WTC11 (cell line): ENCODE measurements around the gene NANOS1. TPM values are rescaled to one million over a fixed set of nuclear protein-coding genes. Genes with fewer than 3 reads are reported as not detected.
A peak's percentile ranks its signal among the peaks of the same experiment; 100 is the strongest.

Experiments used
- ATF1 ChIP-seq: sonication (generic); formaldehyde crosslinking; IDR thresholded peaks from 2 replicates; pipeline ENCODE4 v1.8.1; 2023; ENCODE audit warnings: mild to moderate bottlenecking, moderate library complexity, missing genetic modification reagents
- CBFB ChIP-seq: sonication (generic); formaldehyde crosslinking; IDR thresholded peaks from 2 replicates; pipeline ENCODE4 v1.8.1; 2022; ENCODE audit warnings: mild to moderate bottlenecking, low read depth, missing genetic modification reagents
- CREM ChIP-seq: sonication (generic); formaldehyde crosslinking; IDR thresholded peaks from 2 replicates; pipeline ENCODE4 v1.8.1; 2022; ENCODE audit warnings: mild to moderate bottlenecking, missing genetic modification reagents, moderate library complexity
- ETV6 ChIP-seq: sonication (generic); formaldehyde crosslinking; IDR thresholded peaks from 2 replicates; pipeline ENCODE4 v1.8.1; 2022; ENCODE audit warnings: mild to moderate bottlenecking, missing genetic modification reagents
- HMGXB4 ChIP-seq: sonication (generic); formaldehyde crosslinking; IDR thresholded peaks from 2 replicates; pipeline ENCODE4 v1.8.1; 2023; ENCODE audit warnings: mild to moderate bottlenecking, moderate library complexity, missing genetic modification reagents
- IRF2 ChIP-seq: sonication (generic); formaldehyde crosslinking; IDR thresholded peaks from 2 replicates; pipeline ENCODE4 v1.8.0; 2022; ENCODE audit warnings: low read depth, missing genetic modification reagents, borderline replicate concordance
- JAZF1 ChIP-seq: fragments of 250-450 bp; sonication (Bioruptor Pico); IDR thresholded peaks from 2 replicates; pipeline ENCODE4 v1.9.0; 2021; ENCODE audit warnings: moderate library complexity, mild to moderate bottlenecking, inconsistent platforms
- MLX ChIP-seq: sonication (generic); formaldehyde crosslinking; IDR thresholded peaks from 2 replicates; pipeline ENCODE4 v1.8.1; 2023; ENCODE audit warnings: mild to moderate bottlenecking, missing genetic modification reagents, moderate library complexity
- MXD4 ChIP-seq: fragments of 250-450 bp; sonication (Bioruptor Pico); IDR thresholded peaks from 2 replicates; pipeline ENCODE4 v1.8.0; 2021; ENCODE audit warnings: mild to moderate bottlenecking, moderate library complexity, borderline replicate concordance
- NFE2L1 ChIP-seq: sonication (generic); formaldehyde crosslinking; IDR thresholded peaks from 2 replicates; pipeline ENCODE4 v1.8.1; 2023; ENCODE audit warnings: missing genetic modification reagents
- NFYB ChIP-seq: sonication (generic); formaldehyde crosslinking; conservative IDR thresholded peaks from 2 replicates; pipeline ENCODE4 v1.8.0; 2022; ENCODE audit warnings: low read depth, missing genetic modification reagents
- NR2C2 ChIP-seq: sonication (generic); formaldehyde crosslinking; IDR thresholded peaks from 2 replicates; pipeline ENCODE4 v1.8.0; 2022; ENCODE audit warnings: mild to moderate bottlenecking, missing genetic modification reagents
- SMAD4 ChIP-seq: sonication (generic); formaldehyde crosslinking; IDR thresholded peaks from 2 replicates; pipeline ENCODE4 v1.8.0; 2022; ENCODE audit warnings: mild to moderate bottlenecking, missing genetic modification reagents
- SP1 ChIP-seq: sonication (generic); formaldehyde crosslinking; conservative IDR thresholded peaks from 2 replicates; pipeline ENCODE4 v1.8.1; 2022; ENCODE audit warnings: missing genetic modification reagents
- TP53 ChIP-seq: sonication (generic); formaldehyde crosslinking; IDR thresholded peaks from 2 replicates; pipeline ENCODE4 v1.8.1; 2023; ENCODE audit warnings: mild to moderate bottlenecking, missing genetic modification reagents
- USF1 ChIP-seq: sonication (generic); formaldehyde crosslinking; IDR thresholded peaks from 2 replicates; pipeline ENCODE4 v1.8.0; 2022; ENCODE audit warnings: mild to moderate bottlenecking, missing genetic modification reagents
- USF2 ChIP-seq: sonication (generic); formaldehyde crosslinking; IDR thresholded peaks from 2 replicates; pipeline ENCODE4 v1.8.1; 2023; ENCODE audit warnings: mild to moderate bottlenecking, missing genetic modification reagents, moderate library complexity
- ZNF121 ChIP-seq: sonication (generic); formaldehyde crosslinking; IDR thresholded peaks from 2 replicates; pipeline ENCODE4 v1.8.0; 2023; ENCODE audit warnings: missing genetic modification reagents
- ZNF138 ChIP-seq: sonication (generic); formaldehyde crosslinking; conservative IDR thresholded peaks from 2 replicates; pipeline ENCODE4 v1.8.1; 2022; ENCODE audit warnings: mild to moderate bottlenecking, moderate library complexity, missing genetic modification reagents
- ZNF219 ChIP-seq: sonication (generic); formaldehyde crosslinking; IDR thresholded peaks from 2 replicates; pipeline ENCODE4 v1.8.0; 2023; ENCODE audit warnings: missing genetic modification reagents, mild to moderate bottlenecking, borderline replicate concordance
- ZNF317 ChIP-seq: sonication (generic); formaldehyde crosslinking; IDR thresholded peaks from 2 replicates; pipeline ENCODE4 v1.8.1; 2023; ENCODE audit warnings: low read depth, mild to moderate bottlenecking, moderate library complexity, missing genetic modification reagents, borderline replicate concordance
- ZNF423 ChIP-seq: fragments of 250-450 bp; sonication (Bioruptor Pico); IDR thresholded peaks from 2 replicates; pipeline ENCODE4 v2.1.2; 2022; ENCODE audit warnings: mild to moderate bottlenecking, moderate library complexity
- total RNA-seq: library from RNA; stranded (reverse); gene quantifications from 3 replicates; pipeline ENCODE4 v1.2.3, GENCODE V29; 2021
- TF ChIP-seq, protein P1 (sequence below): fragments of 250-450 bp; sonication (Bioruptor Pico); IDR thresholded peaks from 2 replicates; pipeline ENCODE4 v1.9.0; 2021; ENCODE audit warnings: moderate library complexity, mild to moderate bottlenecking, inconsistent platforms, borderline replicate concordance
- TF ChIP-seq, protein P2 (sequence below): sonication (generic); formaldehyde crosslinking; IDR thresholded peaks from 2 replicates; pipeline ENCODE4 v1.8.1; 2023; ENCODE audit warnings: mild to moderate bottlenecking, missing genetic modification reagents
- TF ChIP-seq, protein P3 (sequence below): sonication (generic); formaldehyde crosslinking; conservative IDR thresholded peaks from 2 replicates; pipeline ENCODE4 v1.8.1; 2023; ENCODE audit warnings: mild to moderate bottlenecking, low read depth, missing genetic modification reagents, moderate library complexity
- TF ChIP-seq, protein P4 (sequence below): fragments of 250-450 bp; sonication (Bioruptor Pico); conservative IDR thresholded peaks from 2 replicates; pipeline ENCODE4 v1.9.0; 2021; ENCODE audit warnings: mild to moderate bottlenecking

NANOS1 gene
- total RNA-seq, 1 experiment from 2014 or later: 2.9 TPM

GRCh38 chr10:119030421-119031250 is 1.1 kb downstream of the NANOS1 start (continued):
- no peak for TF ChIP-seq HMGXB4 (CRISPR knock-in tag)
- no peak for TF ChIP-seq ZNF219 (CRISPR knock-in tag)
- no peak for TF ChIP-seq MLX (CRISPR knock-in tag)
- no peak for TF ChIP-seq NR2C2 (CRISPR knock-in tag)
- no peak for TF ChIP-seq JAZF1 (CRISPR knock-in tag)
- TF ChIP-seq, protein P1, sequence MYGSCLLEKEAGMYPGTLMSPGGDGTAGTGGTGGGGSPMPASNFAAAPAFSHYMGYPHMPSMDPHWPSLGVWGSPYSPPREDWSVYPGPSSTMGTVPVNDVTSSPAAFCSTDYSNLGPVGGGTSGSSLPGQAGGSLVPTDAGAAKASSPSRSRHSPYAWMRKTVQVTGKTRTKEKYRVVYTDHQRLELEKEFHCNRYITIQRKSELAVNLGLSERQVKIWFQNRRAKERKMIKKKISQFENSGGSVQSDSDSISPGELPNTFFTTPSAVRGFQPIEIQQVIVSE: no peak
- TF ChIP-seq, protein P2, sequence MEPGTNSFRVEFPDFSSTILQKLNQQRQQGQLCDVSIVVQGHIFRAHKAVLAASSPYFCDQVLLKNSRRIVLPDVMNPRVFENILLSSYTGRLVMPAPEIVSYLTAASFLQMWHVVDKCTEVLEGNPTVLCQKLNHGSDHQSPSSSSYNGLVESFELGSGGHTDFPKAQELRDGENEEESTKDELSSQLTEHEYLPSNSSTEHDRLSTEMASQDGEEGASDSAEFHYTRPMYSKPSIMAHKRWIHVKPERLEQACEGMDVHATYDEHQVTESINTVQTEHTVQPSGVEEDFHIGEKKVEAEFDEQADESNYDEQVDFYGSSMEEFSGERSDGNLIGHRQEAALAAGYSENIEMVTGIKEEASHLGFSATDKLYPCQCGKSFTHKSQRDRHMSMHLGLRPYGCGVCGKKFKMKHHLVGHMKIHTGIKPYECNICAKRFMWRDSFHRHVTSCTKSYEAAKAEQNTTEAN: no peak
- TF ChIP-seq ZNF317 (CRISPR knock-in tag): peak; percentile 63
- no peak for TF ChIP-seq MXD4 (CRISPR knock-in tag)
- no peak for TF ChIP-seq ATF1
- no peak for TF ChIP-seq IRF2 (CRISPR knock-in tag)
- TF ChIP-seq ZNF138 (CRISPR knock-in tag): no peak
- TF ChIP-seq, protein P3, sequence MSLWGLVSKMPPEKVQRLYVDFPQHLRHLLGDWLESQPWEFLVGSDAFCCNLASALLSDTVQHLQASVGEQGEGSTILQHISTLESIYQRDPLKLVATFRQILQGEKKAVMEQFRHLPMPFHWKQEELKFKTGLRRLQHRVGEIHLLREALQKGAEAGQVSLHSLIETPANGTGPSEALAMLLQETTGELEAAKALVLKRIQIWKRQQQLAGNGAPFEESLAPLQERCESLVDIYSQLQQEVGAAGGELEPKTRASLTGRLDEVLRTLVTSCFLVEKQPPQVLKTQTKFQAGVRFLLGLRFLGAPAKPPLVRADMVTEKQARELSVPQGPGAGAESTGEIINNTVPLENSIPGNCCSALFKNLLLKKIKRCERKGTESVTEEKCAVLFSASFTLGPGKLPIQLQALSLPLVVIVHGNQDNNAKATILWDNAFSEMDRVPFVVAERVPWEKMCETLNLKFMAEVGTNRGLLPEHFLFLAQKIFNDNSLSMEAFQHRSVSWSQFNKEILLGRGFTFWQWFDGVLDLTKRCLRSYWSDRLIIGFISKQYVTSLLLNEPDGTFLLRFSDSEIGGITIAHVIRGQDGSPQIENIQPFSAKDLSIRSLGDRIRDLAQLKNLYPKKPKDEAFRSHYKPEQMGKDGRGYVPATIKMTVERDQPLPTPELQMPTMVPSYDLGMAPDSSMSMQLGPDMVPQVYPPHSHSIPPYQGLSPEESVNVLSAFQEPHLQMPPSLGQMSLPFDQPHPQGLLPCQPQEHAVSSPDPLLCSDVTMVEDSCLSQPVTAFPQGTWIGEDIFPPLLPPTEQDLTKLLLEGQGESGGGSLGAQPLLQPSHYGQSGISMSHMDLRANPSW (CRISPR knock-in tag): 0 out of 2 replicates have a peak, but pooled peaks have one; percentile 23
- TF ChIP-seq NFYB (CRISPR knock-in tag): no peak
- no peak for TF ChIP-seq USF1 (CRISPR knock-in tag)
- no peak for TF ChIP-seq CBFB (CRISPR knock-in tag)
- TF ChIP-seq USF2 (CRISPR knock-in tag): peak; percentile 35
- no peak for TF ChIP-seq TP53 (CRISPR knock-in tag)
- TF ChIP-seq, protein P4, sequence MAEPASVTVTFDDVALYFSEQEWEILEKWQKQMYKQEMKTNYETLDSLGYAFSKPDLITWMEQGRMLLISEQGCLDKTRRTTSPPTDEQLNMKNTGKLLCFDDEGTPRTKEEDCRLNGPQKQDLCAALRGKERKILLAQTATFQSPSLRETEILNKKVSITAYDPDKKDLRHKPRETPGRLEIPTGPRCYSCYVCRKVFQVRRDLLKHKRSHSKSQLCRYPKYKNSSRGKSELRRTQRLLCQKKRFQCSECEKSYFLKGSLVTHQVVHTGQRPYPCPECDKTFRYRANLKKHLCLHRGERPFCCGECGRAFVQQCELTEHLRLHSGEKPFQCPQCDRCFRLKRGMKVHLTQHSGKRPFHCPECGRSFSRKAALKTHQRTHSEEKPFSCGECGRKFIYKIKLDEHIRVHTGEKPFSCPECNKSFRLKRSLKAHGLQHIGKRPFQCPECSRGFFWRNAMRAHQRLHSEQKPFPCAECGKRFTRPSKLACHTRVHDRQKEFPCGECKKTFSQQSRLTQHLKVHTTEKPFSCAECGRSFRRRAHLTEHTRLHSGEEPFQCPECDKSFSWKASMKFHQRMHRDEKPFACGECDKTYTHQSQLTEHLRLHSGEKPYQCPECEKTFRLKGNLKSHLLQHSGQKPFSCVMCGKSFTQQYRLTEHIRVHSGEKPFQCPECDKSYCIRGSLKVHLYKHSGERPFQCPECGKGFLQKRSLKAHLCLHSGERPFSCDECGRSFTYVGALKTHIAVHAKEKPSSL (CRISPR knock-in tag): 0 out of 2 replicates have a peak, but pooled peaks have one; percentile 40
- TF ChIP-seq SP1 (CRISPR knock-in tag): no peak; the same call in 1 of the 2 replicates
- peak; percentile 88 for TF ChIP-seq ETV6 (CRISPR knock-in tag)
- peak; percentile 88 for TF ChIP-seq ZNF423
- TF ChIP-seq SMAD4 (CRISPR knock-in tag): no peak
- TF ChIP-seq CREM (CRISPR knock-in tag): 0 out of 2 replicates have a peak, but pooled peaks have one; percentile 34
- TF ChIP-seq ZNF121 (CRISPR knock-in tag): no peak
- TF ChIP-seq NFE2L1: no peak
